Measurements from ENCODE around the gene NUP107. TPM values are rescaled to one million over a fixed set of nuclear protein-coding genes. Genes with fewer than 3 reads are reported as not detected.

NUP107 gene
- total RNA-seq, 4 donors from 2014 or later, result 14.2 to 48.4 (median 36.2) TPM

- intact Hi-C loops (cut with DNase I), result no loop called here
- Histone ChIP-seq H3K27ac (peak overlapping the region; percentile 83 to 91 (median 89)), H3K9me3 (no peaks in the 10 kb centered on the region), H3K4me1 (peaks cover 10 to 33% (median 14%) of the 10 kb centered on the region in 3 donors), H3K36me3 (peaks cover 0 to 33% (median 0%) of the 10 kb centered on the region in 3 donors), H3K27me3 (no peaks in the 10 kb centered on the region), H3K4me3 (peak overlapping the region; percentile 59 to 93 (median 88))
- no peak for TF ChIP-seq CTCF (IDR thresholded peaks at IDR 0.05)
- TF ChIP-seq POLR2A (IDR thresholded peaks at IDR 0.05), result no peak
- 5 to 8% methylated on average over 12 to 15 of the region's 15 CpGs for WGBS, 2 donors
- DNase-seq, result no peak
Observed at GRCh38 chr12:68746572-68747180, 59.9 kb downstream of the NUP107 start.

- intact Hi-C loops (cut with DNase I), result no loop called here
- no peak overlapping the region for H3K4me3 ChIP-seq
- H3K4me1 ChIP-seq, result peaks cover 10 to 33% (median 14%) of the 10 kb centered on the region in 3 donors
- 75 to 83% methylated on average over 3 of the region's 3 CpGs for WGBS, 2 donors
- peaks cover 0 to 43% (median 12%) of the 10 kb centered on the region in 3 donors for H3K36me3 ChIP-seq
- H3K27me3 ChIP-seq, result no peaks in the 10 kb centered on the region
- H3K27ac ChIP-seq, result no peak overlapping the region
- no peak for DNase-seq
- no peaks in the 10 kb centered on the region for H3K9me3 ChIP-seq
- TF ChIP-seq CTCF (IDR thresholded peaks at IDR 0.05) (no peak), POLR2A (IDR thresholded peaks at IDR 0.05) (no peak)
Observed at GRCh38 chr12:68749443-68749842, 62.7 kb downstream of the NUP107 start.

GRCh38 chr12:68749861-68750260 lies 63.1 kb downstream of the NUP107 start:
- peaks cover 10 to 33% (median 14%) of the 10 kb centered on the region in 3 donors for H3K4me1 ChIP-seq
- DNase-seq, result no peak
- H3K9me3 ChIP-seq, result no peaks in the 10 kb centered on the region
- H3K27me3 ChIP-seq, result no peaks in the 10 kb centered on the region
- peaks cover 0 to 47% (median 12%) of the 10 kb centered on the region in 3 donors for H3K36me3 ChIP-seq
- H3K27ac ChIP-seq, result no peak overlapping the region
- TF ChIP-seq POLR2A (IDR thresholded peaks at IDR 0.05) (no peak), CTCF (IDR thresholded peaks at IDR 0.05) (no peak)
- WGBS, 2 donors, result 85 to 94% methylated on average over 4 of the region's 4 CpGs
- H3K4me3 ChIP-seq, result no peak overlapping the region
- intact Hi-C loops (cut with DNase I), result no loop called here

- Histone ChIP-seq H3K36me3 (peaks cover 0 to 53% (median 12%) of the 10 kb centered on the region in 3 donors), H3K4me1 (peaks cover 10 to 29% (median 14%) of the 10 kb centered on the region in 3 donors), H3K27ac (no peak overlapping the region), H3K4me3 (no peak overlapping the region), H3K9me3 (no peaks in the 10 kb centered on the region), H3K27me3 (no peaks in the 10 kb centered on the region)
- DNase-seq, result no peak
- WGBS, 2 donors, result 78 to 84% methylated on average over 4 of the region's 4 CpGs
- intact Hi-C loops (cut with DNase I), result no loop called here
- TF ChIP-seq POLR2A (IDR thresholded peaks at IDR 0.05) (no peak), CTCF (IDR thresholded peaks at IDR 0.05) (no peak)
Observed at GRCh38 chr12:68750506-68750905, 63.7 kb downstream of the NUP107 start.

- intact Hi-C loops (cut with DNase I), result no loop called here
- DNase-seq, result no peak
Observed at GRCh38 chr12:68755536-68756243, 68.9 kb downstream of the NUP107 start.

More at GRCh38 chr12:68755536-68756243, 68.9 kb downstream of the NUP107 start:
- H3K27me3 ChIP-seq, result no peaks in the 10 kb centered on the region
- H3K9me3 ChIP-seq, result no peaks in the 10 kb centered on the region
- WGBS, 2 donors, result 70 to 93% methylated on average over 4 of the region's 4 CpGs
- H3K36me3 ChIP-seq, result peaks cover 0 to 87% (median 12%) of the 10 kb centered on the region in 3 donors
- no peak for TF ChIP-seq CTCF (IDR thresholded peaks at IDR 0.05)
- no peak for TF ChIP-seq POLR2A (IDR thresholded peaks at IDR 0.05)
- H3K4me3 ChIP-seq, result no peak overlapping the region
- H3K27ac ChIP-seq, result no peak overlapping the region
- H3K4me1 ChIP-seq, result no peaks in the 10 kb centered on the region
